IMR-90 (cell line): ENCODE data around the gene HECTD2.

Experiments
- CHD1 ChIP-seq: IDR thresholded peaks from 2 replicates; pipeline ENCODE4 v1.6.1; 2012; ENCODE audit warnings: low read depth, low read length, improper control_type of control experiment
- MAZ ChIP-seq: IDR thresholded peaks from 2 replicates; pipeline ENCODE4 v1.6.1; 2012; ENCODE audit warnings: low read depth, mild to moderate bottlenecking, low read length, improper control_type of control experiment, moderate library complexity, borderline replicate concordance
- POLR2A ChIP-seq: IDR thresholded peaks from 2 replicates; pipeline ENCODE4 v1.6.1; 2012; ENCODE audit warnings: mild to moderate bottlenecking, low read depth, low read length
- RAD21 ChIP-seq: IDR thresholded peaks from 2 replicates; pipeline ENCODE4 v1.6.1; 2012; ENCODE audit warnings: low read length, improper control_type of control experiment
- RCOR1 ChIP-seq: IDR thresholded peaks from 2 replicates; pipeline ENCODE4 v1.6.1; 2012; ENCODE audit warnings: mild to moderate bottlenecking, low read length, improper control_type of control experiment; ENCODE audit not compliant: insufficient replicate concordance
- RFX5 ChIP-seq: IDR thresholded peaks from 2 replicates; pipeline ENCODE4 v1.8.0; 2012; ENCODE audit warnings: low read depth, mild to moderate bottlenecking, low read length, moderate library complexity
- TF ChIP-seq, protein P1 (sequence below): conservative IDR thresholded peaks from 2 replicates; pipeline ENCODE4 v1.5.1; 2012; ENCODE audit warnings: mild to moderate bottlenecking, low read depth, low read length, improper control_type of control experiment
- TF ChIP-seq, protein P2 (sequence below): fragments of 150-350 bp; IDR thresholded peaks from 2 replicates; pipeline ENCODE4 v1.6.1; 2016; ENCODE audit warnings: low read depth, mild to moderate bottlenecking, low read length, moderate library complexity, borderline replicate concordance

DNA sequence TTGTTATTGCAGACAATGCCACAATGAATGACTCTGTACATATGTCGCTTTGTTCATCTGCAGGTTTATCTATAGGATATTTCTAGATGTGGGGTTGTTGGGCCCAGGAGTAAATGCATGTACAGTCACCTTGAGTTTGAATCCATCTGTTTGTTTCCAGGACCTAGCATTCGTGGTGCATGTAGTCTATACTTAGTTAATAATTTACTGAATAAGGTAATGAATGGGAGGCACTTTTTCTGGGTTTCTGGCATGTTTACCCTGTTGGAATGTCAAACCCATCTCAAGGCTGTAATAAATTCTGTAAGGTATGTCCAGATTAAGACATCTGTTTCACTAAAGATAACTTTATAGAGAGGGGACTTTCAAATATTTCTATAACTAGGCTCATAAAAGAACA, 23.5 kb downstream of the HECTD2 start:
- TF ChIP-seq, protein P1, sequence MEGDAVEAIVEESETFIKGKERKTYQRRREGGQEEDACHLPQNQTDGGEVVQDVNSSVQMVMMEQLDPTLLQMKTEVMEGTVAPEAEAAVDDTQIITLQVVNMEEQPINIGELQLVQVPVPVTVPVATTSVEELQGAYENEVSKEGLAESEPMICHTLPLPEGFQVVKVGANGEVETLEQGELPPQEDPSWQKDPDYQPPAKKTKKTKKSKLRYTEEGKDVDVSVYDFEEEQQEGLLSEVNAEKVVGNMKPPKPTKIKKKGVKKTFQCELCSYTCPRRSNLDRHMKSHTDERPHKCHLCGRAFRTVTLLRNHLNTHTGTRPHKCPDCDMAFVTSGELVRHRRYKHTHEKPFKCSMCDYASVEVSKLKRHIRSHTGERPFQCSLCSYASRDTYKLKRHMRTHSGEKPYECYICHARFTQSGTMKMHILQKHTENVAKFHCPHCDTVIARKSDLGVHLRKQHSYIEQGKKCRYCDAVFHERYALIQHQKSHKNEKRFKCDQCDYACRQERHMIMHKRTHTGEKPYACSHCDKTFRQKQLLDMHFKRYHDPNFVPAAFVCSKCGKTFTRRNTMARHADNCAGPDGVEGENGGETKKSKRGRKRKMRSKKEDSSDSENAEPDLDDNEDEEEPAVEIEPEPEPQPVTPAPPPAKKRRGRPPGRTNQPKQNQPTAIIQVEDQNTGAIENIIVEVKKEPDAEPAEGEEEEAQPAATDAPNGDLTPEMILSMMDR = no peak
- TF ChIP-seq RFX5 (no peak), POLR2A (no peak), CHD1 (no peak), RCOR1 (no peak), RAD21 (no peak), MAZ (no peak)
- TF ChIP-seq, protein P2, sequence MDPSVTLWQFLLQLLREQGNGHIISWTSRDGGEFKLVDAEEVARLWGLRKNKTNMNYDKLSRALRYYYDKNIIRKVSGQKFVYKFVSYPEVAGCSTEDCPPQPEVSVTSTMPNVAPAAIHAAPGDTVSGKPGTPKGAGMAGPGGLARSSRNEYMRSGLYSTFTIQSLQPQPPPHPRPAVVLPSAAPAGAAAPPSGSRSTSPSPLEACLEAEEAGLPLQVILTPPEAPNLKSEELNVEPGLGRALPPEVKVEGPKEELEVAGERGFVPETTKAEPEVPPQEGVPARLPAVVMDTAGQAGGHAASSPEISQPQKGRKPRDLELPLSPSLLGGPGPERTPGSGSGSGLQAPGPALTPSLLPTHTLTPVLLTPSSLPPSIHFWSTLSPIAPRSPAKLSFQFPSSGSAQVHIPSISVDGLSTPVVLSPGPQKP = no peak
